K562 (cell line): ENCODE results near the gene ONECUT1. TPM values are rescaled to one million over a fixed set of nuclear protein-coding genes. Genes with fewer than 3 reads are reported as not detected.

Experiments
- ATAC-seq: fragments of 200-7000 bp; cut with Tn5 transposase; 3 replicates; pipeline ENCODE4 v1.9.1; 2020; ENCODE audit warnings: moderate library complexity
- BruUV-seq: library from RNA; stranded (reverse); fragments of 400-500 nt; replicated peaks from 2 replicates; lab custom pipeline; 2021; lab: Mats Ljungman, UMichigan
- CTCF ChIA-PET: fragments of 300-600 bp; formaldehyde crosslinking; extraction: SDS; loops from one replicate; lab custom pipeline; 2021; ENCODE audit warnings: low intra/inter-chr PET ratio; lab: Yijun Ruan, JAX
- POLR2A ChIA-PET: fragments of 300-600, 350-650 bp; sonication (Branson Sonifier 250); formaldehyde crosslinking; extraction: SDS; loops from one replicate; lab custom pipeline; 2021; ENCODE audit warnings: antibody characterized with exemption, inconsistent platforms; lab: Yijun Ruan, JAX
- DNase-seq, 4 experiments: peaks; one replicate each; pipeline versions ENCODE4 v3.0.0 to v3.0.0-alpha.2; 2011 to 2018; ENCODE audit warnings: low spot score in 3 of 4, mixed read lengths in 3 of 4; ENCODE audit errors: extremely low read depth in 1 of 4
- FAIRE-seq: peaks from 2 replicates; lab custom pipeline; 2011; peaks lifted over from hg19 to GRCh38; lab: Jason Lieb, UNC
- H2AFZ ChIP-seq: 2 replicates; pipeline ENCODE4 v1.6.0; 2011; ENCODE audit warnings: low read depth, low read length, control low read depth, inconsistent platforms
- H3K27ac ChIP-seq: fragments of 200-600 bp; 3 replicates; pipeline ENCODE4 v1.8.0; 2011; ENCODE audit warnings: low read depth, mild to moderate bottlenecking, control low read depth, inconsistent platforms, low read length, moderate library complexity, mixed read lengths; ENCODE audit errors: extremely low read depth
- H3K27me3 ChIP-seq, 2 experiments: fragments of 300-600 bp in 1 of 2; 2 replicates in 1 of 2; 3 replicates in 1 of 2; pipeline versions ENCODE4 v1.6.0 to v1.8.0; 2011; ENCODE audit warnings: inconsistent platforms in 2 of 2, low read length in 2 of 2, mild to moderate bottlenecking in 1 of 2, mixed read lengths in 1 of 2, moderate library complexity in 1 of 2; ENCODE audit not compliant: control insufficient read depth in 2 of 2, insufficient read depth in 2 of 2
- H3K36me3 ChIP-seq: fragments of 300-600 bp; 3 replicates; pipeline ENCODE4 v1.8.0; 2011; ENCODE audit warnings: mild to moderate bottlenecking, low read length, inconsistent platforms; ENCODE audit not compliant: control insufficient read depth, insufficient read depth
- H3K4me1 ChIP-seq, 2 experiments: fragments of 200-600 bp in 1 of 2; replicated peaks in 1 of 2; 2 replicates in 1 of 2; 3 replicates in 1 of 2; pipeline versions ENCODE4 v1.5.1 to v1.8.0; 2011; ENCODE audit warnings: inconsistent platforms in 2 of 2, low read length in 2 of 2, mild to moderate bottlenecking in 1 of 2, mixed read lengths in 1 of 2, moderate library complexity in 1 of 2; ENCODE audit not compliant: control insufficient read depth in 2 of 2, insufficient read depth in 2 of 2
- H3K4me2 ChIP-seq: 2 replicates; pipeline ENCODE4 v1.6.1; 2011; ENCODE audit warnings: low read length, control low read depth, inconsistent platforms, mixed read lengths; ENCODE audit not compliant: insufficient read depth
- H3K4me3 ChIP-seq: fragments of 200-600 bp; sonication (generic), shearing (Covaris generic); 2 replicates; pipeline ENCODE4 v1.5.1; 2016; ENCODE audit warnings: control low read depth, inconsistent platforms
- H3K79me2 ChIP-seq: fragments of 200-600 bp; 3 replicates; pipeline ENCODE4 v1.8.0; 2011; ENCODE audit warnings: low read length, inconsistent platforms; ENCODE audit not compliant: control insufficient read depth, insufficient read depth
- H3K9ac ChIP-seq, 2 experiments: 2 replicates each; pipeline versions ENCODE4 v1.6.0 to v1.6.1; 2011; ENCODE audit warnings: low read depth in 2 of 2, low read length in 2 of 2, control low read depth in 1 of 2, inconsistent platforms in 1 of 2, mild to moderate bottlenecking in 1 of 2, mixed read lengths in 1 of 2; ENCODE audit not compliant: insufficient read depth in 1 of 2
- H3K9me1 ChIP-seq: one replicate; pipeline ENCODE4 v1.6.0; 2011; ENCODE audit warnings: inconsistent platforms, mild to moderate bottlenecking, low read length, moderate library complexity; ENCODE audit not compliant: control insufficient read depth, insufficient read depth
- H3K9me3 ChIP-seq: replicated peaks from 2 replicates; pipeline ENCODE4 v1.5.1; 2011; ENCODE audit warnings: low read depth, low read length, inconsistent platforms; ENCODE audit not compliant: control insufficient read depth, insufficient read depth
- H4K20me1 ChIP-seq: replicated peaks from 2 replicates; pipeline ENCODE4 v1.6.1; 2011; ENCODE audit warnings: low read length, inconsistent platforms, mixed read lengths; ENCODE audit not compliant: control insufficient read depth, insufficient read depth
- CXXC5 ChIP-seq: fragments of 250-450 bp; sonication (Bioruptor Pico); IDR thresholded peaks from 2 replicates; pipeline ENCODE4 v1.8.0; 2022; ENCODE audit warnings: inconsistent platforms, mild to moderate bottlenecking, moderate library complexity
- HSF4 ChIP-seq: fragments of 250-450 bp; sonication (Bioruptor Pico); IDR thresholded peaks from 2 replicates; pipeline ENCODE4 v2.1.2; 2022; ENCODE audit warnings: mild to moderate bottlenecking, moderate library complexity, borderline replicate concordance
- KHSRP ChIP-seq: fragments of 450-650 bp; IDR thresholded peaks from 2 replicates; pipeline ENCODE4 v1.6.1; 2017
- NFE2L1 ChIP-seq: fragments of 450-650 bp; IDR thresholded peaks from 2 replicates; pipeline ENCODE4 v1.6.1; 2016; ENCODE audit warnings: missing genetic modification characterization, low read depth, mild to moderate bottlenecking, missing compliant biosample characterization, moderate library complexity, borderline replicate concordance
- NR0B1 ChIP-seq: fragments of 450-650 bp; IDR thresholded peaks from one replicate; pipeline ENCODE4 v1.6.1; 2018; ENCODE audit warnings: mild to moderate bottlenecking, moderate library complexity; ENCODE audit not compliant: partially characterized antibody
- PHB ChIP-seq: fragments of 250-450 bp; sonication (Bioruptor Pico); IDR thresholded peaks from 2 replicates; pipeline ENCODE4 v1.5.0; 2021
- THRAP3 ChIP-seq: fragments of 450-650 bp; IDR thresholded peaks from 2 replicates; pipeline ENCODE4 v1.6.1; 2016; ENCODE audit warnings: mild to moderate bottlenecking, inconsistent platforms, borderline replicate concordance
- ZFP30 ChIP-seq: fragments of 250-450 bp; sonication (Bioruptor Pico); IDR thresholded peaks from 2 replicates; pipeline ENCODE4 v1.8.0; 2022; ENCODE audit warnings: moderate library complexity, mild to moderate bottlenecking, inconsistent platforms, borderline replicate concordance
- ZNF253 ChIP-seq: fragments of 250-450 bp; sonication (Bioruptor Pico); conservative IDR thresholded peaks from 2 replicates; pipeline ENCODE4 v1.6.1; 2021; ENCODE audit warnings: mild to moderate bottlenecking
- WGBS: fragments of 100-300 bp; shearing (Covaris generic); methylation state at CpG from one replicate; pipeline ENCODE4 v1.1.6; 2016; ENCODE audit warnings: low coverage, mixed read lengths; ENCODE audit not compliant: insufficient coverage; ENCODE audit errors: missing lambda C conversion rate; 5-methylcytosine and 5-hydroxymethylcytosine counted together
- in situ Hi-C: fragments of 300-500 bp; cut with MboI; formaldehyde crosslinking; loops from 4 replicates; pipeline ENCODE4 v1.15.0; 2018; ENCODE audit warnings: inconsistent platforms, mixed read lengths
- intact Hi-C: fragments of 100-400 bp; cut with micrococcal nuclease; formaldehyde crosslinking; loops from 2 replicates; pipeline ENCODE4 v1.14.2; 2022
- polyA plus RNA-seq, 8 experiments: library from polyadenylated mRNA; depleted of rRNA in 4 of 8; stranded (reverse) in 5 of 8; unstranded in 3 of 8; fragments of >200 nt; fragmentation: Nextera tagmentation in 2 of 8; fragmentation: Illumina TruSeq in 1 of 8; extraction: Ambion mirVana in 2 of 8; extraction: Trizol in 1 of 8; gene quantifications; 2 replicates each; pipeline versions ENCODE4 v1.2.1 to v1.2.3, GENCODE V29; 2011 to 2014; ENCODE audit warnings: inconsistent platforms in 1 of 8, missing spikeins in 1 of 8
- total RNA-seq, 7 experiments: library from RNA; depleted of rRNA in 6 of 7; stranded (reverse); fragments of >200 nt in 6 of 7; fragmentation: Illumina TruSeq in 2 of 7; extraction: Trizol in 2 of 7; gene quantifications; 2 replicates each; pipeline versions ENCODE4 v1.2.1 to v1.2.3, GENCODE V29; 2011 to 2021; ENCODE audit warnings: low replicate concordance in 1 of 7

ONECUT1 gene
- total and polyA plus RNA-seq, 9 of the 15 experiments (the other 6 are each of a cell fraction or from before 2014, with no cell fraction given): not detected

DNA sequence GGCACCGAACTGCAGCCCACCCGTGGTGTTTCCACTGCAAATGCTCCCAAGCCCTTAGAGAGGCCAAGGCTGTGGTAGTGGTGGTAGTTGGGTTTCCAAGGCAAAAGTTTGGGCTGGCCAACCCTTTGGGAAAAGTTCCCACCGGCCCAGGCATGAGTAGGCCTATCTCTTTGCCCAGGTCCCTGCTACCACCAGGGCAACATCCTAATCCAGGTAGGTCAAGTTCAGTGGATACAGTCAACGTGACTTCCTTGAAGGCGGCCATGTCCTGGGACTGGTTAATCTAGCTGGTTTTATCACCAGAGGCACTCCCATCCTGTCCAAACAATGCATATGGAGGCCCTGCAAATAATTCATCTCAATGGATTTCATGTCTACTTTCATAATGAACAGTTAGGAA is 1.6 kb upstream of the ONECUT1 start:
- FAIRE-seq: no peak
- no peak for DNase-seq
- 3% methylated on average over 5 of the region's 5 CpGs for WGBS
- BruUV-seq: no TSS peak
- H3K4me3 ChIP-seq: no peak overlapping the region
- peaks cover 0 to 32% of the 10 kb centered on the region in 2 experiments; a peak in 2 of 5 replicates for H3K4me1 ChIP-seq
- H3K79me2 ChIP-seq: no peaks in the 10 kb centered on the region
- ChIA-PET POLR2A (no interaction called here), CTCF (no interaction called here)
- H3K9ac ChIP-seq: no peak overlapping the region
- peaks cover 13 to 37% of the 10 kb centered on the region in 2 experiments; a peak in 3 of 5 replicates for H3K27me3 ChIP-seq
- H3K27ac ChIP-seq: no peak overlapping the region
- TF ChIP-seq PHB (CRISPR knock-in tag): no peak
- no peak for TF ChIP-seq NFE2L1 (tag)
- TF ChIP-seq NR0B1: no peak
- TF ChIP-seq KHSRP: no peak
- TF ChIP-seq ZNF253 (CRISPR knock-in tag): no peak
- no peak for TF ChIP-seq THRAP3
- TF ChIP-seq ZFP30: no peak
- TF ChIP-seq CXXC5 (CRISPR knock-in tag): no peak
- TF ChIP-seq HSF4: no peak
- no peaks in the 10 kb centered on the region for H3K36me3 ChIP-seq
- 0 out of 2 replicates have a peak, but pooled peaks cover 3% of the 10 kb centered on the region for H4K20me1 ChIP-seq
- H2AFZ ChIP-seq: no peak overlapping the region
- intact Hi-C loops: no loop called here
- in situ Hi-C loops: no loop called here
- no peaks in the 10 kb centered on the region for H3K9me3 ChIP-seq
- no peak for ATAC-seq
- H3K4me2 ChIP-seq: no peak overlapping the region
- no peaks in the 10 kb centered on the region for H3K9me1 ChIP-seq
